Measurements from ENCODE around the gene NR2E1. TPM values are rescaled to one million over a fixed set of nuclear protein-coding genes. Genes with fewer than 3 reads are reported as not detected.

The NR2E1 gene
- polyA plus RNA-seq, 1 of the 3 experiments (the other 2 are of a cell fraction), result not detected

GRCh38 chr6:108169464-108170331 lies 3.9 kb downstream of the NR2E1 start:
- no peak for TF ChIP-seq MEF2A (IDR thresholded peaks at IDR 0.05; ENCODE audit: borderline replicate concordance, low read depth)
- no peak for TF ChIP-seq RAD21 (IDR thresholded peaks at IDR 0.05; ENCODE audit: low read length)
- TF ChIP-seq GATA2 (CRISPR knock-in tag; IDR thresholded peaks at IDR 0.05), result no peak
- no peak for TF ChIP-seq YY1 (IDR thresholded peaks at IDR 0.05; ENCODE audit: low read depth)
- TF ChIP-seq JUND (IDR thresholded peaks at IDR 0.05), result no peak
- TF ChIP-seq RCOR1 (IDR thresholded peaks at IDR 0.05; ENCODE audit: low read length), result no peak
- Histone ChIP-seq H3K4me3 (ENCODE audit: low read depth in 2 of 2, low read length in 1 of 2) (no peak overlapping the region), H3K9ac (no peak overlapping the region), H4K20me1 (ENCODE audit: insufficient read depth) (no peaks in the 10 kb centered on the region), H3K4me2 (no peak overlapping the region), H3K36me3 (replicated peaks in 1 of 2; ENCODE audit: control insufficient read depth in 1 of 2, insufficient read depth in 2 of 2, low read length in 1 of 2) (no peaks in the 10 kb centered on the region), H3K9me3 (no peaks in the 10 kb centered on the region), H3K9me2 (no peaks in the 10 kb centered on the region), H3K79me2 (ENCODE audit: insufficient read depth) (no peaks in the 10 kb centered on the region), H3K27me3 (ENCODE audit: insufficient read depth) (peaks cover 25% of the 10 kb centered on the region), H2AFZ (ENCODE audit: low read depth) (no peak overlapping the region), H3F3A (replicated peaks; ENCODE audit: insufficient read depth) (no peaks in the 10 kb centered on the region), H3K27ac (ENCODE audit: low read depth in 2 of 2, low read length in 1 of 2) (no peak overlapping the region), H3K4me1 (ENCODE audit: control insufficient read depth in 1 of 2, insufficient read depth in 2 of 2, low read depth in 1 of 2, low read length in 1 of 2) (peaks cover 0 to 15% of the 10 kb centered on the region in 2 experiments; a peak in 1 of 4 replicates)
- CTCF ChIA-PET, result interaction anchor here (1.4 to 2.5 kb wide), 2 partner anchors 10 to 13 kb away, joined by 4 to 11 read pairs; no protein-coding TSS in a partner anchor
- 81% methylated on average over 52 of the region's 55 CpGs for WGBS (ENCODE audit: low lambda C conversion rate)
- no peak for DNase-seq
- POLR2A ChIA-PET, result no interaction called here

DNA sequence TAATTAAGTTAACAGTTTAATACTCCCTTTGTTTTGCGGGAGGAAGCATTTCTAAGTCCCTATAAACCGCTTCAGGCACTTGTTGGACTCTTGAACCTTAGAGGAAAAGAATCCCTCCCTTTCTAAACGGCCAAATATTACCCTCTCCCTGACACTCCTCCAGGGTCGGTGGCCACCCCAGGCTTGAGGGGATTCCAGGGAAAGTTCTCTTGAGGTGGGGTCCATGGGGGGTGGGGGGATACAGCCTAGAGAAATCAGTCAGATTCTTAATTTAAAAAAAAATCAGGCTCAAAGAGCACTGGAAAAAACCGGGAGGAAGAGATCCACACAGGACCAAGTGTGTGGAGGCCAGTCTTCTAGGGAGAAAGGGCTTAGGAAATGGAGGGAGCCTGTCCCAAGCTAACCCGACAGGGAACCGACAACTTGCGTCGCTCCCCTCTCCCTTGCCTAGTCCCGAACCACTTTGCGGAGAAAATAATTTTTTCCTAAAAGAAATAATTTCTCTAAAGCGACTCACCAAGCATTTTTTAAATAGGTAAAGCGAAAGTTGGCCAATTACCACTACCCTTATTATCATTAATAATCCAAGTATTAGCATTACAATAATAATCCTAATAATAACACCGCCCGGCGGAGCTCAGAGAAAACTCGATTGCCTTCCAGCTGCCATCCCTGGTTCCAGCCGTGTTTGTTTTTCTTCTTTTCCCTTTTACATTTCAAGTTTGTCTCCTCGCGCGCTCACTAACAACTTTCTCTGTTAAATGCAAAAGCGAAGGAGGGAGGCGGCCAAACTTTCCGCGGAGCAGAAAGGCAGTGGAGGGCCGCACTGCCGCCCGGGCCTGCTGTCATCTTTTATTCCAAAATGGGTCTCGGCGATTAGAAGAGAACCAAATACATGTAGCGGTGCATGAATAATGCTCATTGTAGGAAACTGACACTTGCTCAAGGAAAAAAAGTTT lies 4.8 kb downstream of the NR2E1 start:
- Histone ChIP-seq H3K9me2 (no peaks in the 10 kb centered on the region), H3K9me3 (no peaks in the 10 kb centered on the region), H3K4me1 (ENCODE audit: control insufficient read depth in 1 of 2, insufficient read depth in 2 of 2, low read depth in 1 of 2, low read length in 1 of 2) (peaks cover 0 to 7% of the 10 kb centered on the region in 2 experiments; a peak in 1 of 4 replicates), H3K36me3 (replicated peaks in 1 of 2; ENCODE audit: control insufficient read depth in 1 of 2, insufficient read depth in 2 of 2, low read length in 1 of 2) (no peaks in the 10 kb centered on the region), H4K20me1 (ENCODE audit: insufficient read depth) (no peaks in the 10 kb centered on the region), H3F3A (replicated peaks; ENCODE audit: insufficient read depth) (no peaks in the 10 kb centered on the region), H2AFZ (ENCODE audit: low read depth) (no peak overlapping the region), H3K9ac (no peak overlapping the region), H3K4me2 (no peak overlapping the region), H3K27me3 (ENCODE audit: insufficient read depth) (peaks cover 16% of the 10 kb centered on the region; the same call in 1 of the 2 replicates), H3K27ac (ENCODE audit: low read depth in 2 of 2, low read length in 1 of 2) (no peak overlapping the region), H3K79me2 (ENCODE audit: insufficient read depth) (no peaks in the 10 kb centered on the region), H3K4me3 (ENCODE audit: low read depth in 2 of 2, low read length in 1 of 2) (no peak overlapping the region)
- TF ChIP-seq, protein P1, sequence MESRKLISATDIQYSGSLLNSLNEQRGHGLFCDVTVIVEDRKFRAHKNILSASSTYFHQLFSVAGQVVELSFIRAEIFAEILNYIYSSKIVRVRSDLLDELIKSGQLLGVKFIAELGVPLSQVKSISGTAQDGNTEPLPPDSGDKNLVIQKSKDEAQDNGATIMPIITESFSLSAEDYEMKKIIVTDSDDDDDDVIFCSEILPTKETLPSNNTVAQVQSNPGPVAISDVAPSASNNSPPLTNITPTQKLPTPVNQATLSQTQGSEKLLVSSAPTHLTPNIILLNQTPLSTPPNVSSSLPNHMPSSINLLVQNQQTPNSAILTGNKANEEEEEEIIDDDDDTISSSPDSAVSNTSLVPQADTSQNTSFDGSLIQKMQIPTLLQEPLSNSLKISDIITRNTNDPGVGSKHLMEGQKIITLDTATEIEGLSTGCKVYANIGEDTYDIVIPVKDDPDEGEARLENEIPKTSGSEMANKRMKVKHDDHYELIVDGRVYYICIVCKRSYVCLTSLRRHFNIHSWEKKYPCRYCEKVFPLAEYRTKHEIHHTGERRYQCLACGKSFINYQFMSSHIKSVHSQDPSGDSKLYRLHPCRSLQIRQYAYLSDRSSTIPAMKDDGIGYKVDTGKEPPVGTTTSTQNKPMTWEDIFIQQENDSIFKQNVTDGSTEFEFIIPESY (IDR thresholded peaks at IDR 0.05; ENCODE audit: borderline replicate concordance, low read depth), result no peak
- TF ChIP-seq EZH2phosphoT487 (IDR thresholded peaks at IDR 0.05; ENCODE audit: borderline replicate concordance, low read depth) (no peak), NFIC (IDR thresholded peaks at IDR 0.05; ENCODE audit: borderline replicate concordance) (no peak), POLR2AphosphoS5 (IDR thresholded peaks at IDR 0.05; ENCODE audit: low read depth, low read length) (no peak), MAX (IDR thresholded peaks at IDR 0.05; ENCODE audit: low read depth) (no peak), TAF1 (IDR thresholded peaks at IDR 0.05; ENCODE audit: borderline replicate concordance, low read depth, low read length) (no peak), GABPA (IDR thresholded peaks at IDR 0.05; ENCODE audit: low read depth) (no peak), EP300 (IDR thresholded peaks at IDR 0.05; ENCODE audit: borderline replicate concordance in 1 of 2, low read depth in 1 of 2, low read length in 1 of 2) (no peak), MXI1 (IDR thresholded peaks at IDR 0.05; ENCODE audit: low read depth, low read length) (no peak), SIN3A (IDR thresholded peaks at IDR 0.05; ENCODE audit: borderline replicate concordance, low read depth, low read length) (no peak), FOSL2 (IDR thresholded peaks at IDR 0.05; ENCODE audit: borderline replicate concordance, low read depth) (no peak), YY1 (IDR thresholded peaks at IDR 0.05; ENCODE audit: low read depth) (no peak), ELF1 (IDR thresholded peaks at IDR 0.05) (no peak), RFX5 (IDR thresholded peaks at IDR 0.05; ENCODE audit: low read length) (no peak), TCF12 (IDR thresholded peaks at IDR 0.05) (no peak)
- TF ChIP-seq, protein P2, sequence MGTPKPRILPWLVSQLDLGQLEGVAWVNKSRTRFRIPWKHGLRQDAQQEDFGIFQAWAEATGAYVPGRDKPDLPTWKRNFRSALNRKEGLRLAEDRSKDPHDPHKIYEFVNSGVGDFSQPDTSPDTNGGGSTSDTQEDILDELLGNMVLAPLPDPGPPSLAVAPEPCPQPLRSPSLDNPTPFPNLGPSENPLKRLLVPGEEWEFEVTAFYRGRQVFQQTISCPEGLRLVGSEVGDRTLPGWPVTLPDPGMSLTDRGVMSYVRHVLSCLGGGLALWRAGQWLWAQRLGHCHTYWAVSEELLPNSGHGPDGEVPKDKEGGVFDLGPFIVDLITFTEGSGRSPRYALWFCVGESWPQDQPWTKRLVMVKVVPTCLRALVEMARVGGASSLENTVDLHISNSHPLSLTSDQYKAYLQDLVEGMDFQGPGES (IDR thresholded peaks at IDR 0.05; ENCODE audit: low read depth, low read length), result no peak
- TF ChIP-seq, protein P3, sequence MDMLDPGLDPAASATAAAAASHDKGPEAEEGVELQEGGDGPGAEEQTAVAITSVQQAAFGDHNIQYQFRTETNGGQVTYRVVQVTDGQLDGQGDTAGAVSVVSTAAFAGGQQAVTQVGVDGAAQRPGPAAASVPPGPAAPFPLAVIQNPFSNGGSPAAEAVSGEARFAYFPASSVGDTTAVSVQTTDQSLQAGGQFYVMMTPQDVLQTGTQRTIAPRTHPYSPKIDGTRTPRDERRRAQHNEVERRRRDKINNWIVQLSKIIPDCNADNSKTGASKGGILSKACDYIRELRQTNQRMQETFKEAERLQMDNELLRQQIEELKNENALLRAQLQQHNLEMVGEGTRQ (IDR thresholded peaks at IDR 0.05; ENCODE audit: borderline replicate concordance, low read depth, low read length), result no peak
- DNase-seq, result no peak
- 89% methylated on average over 31 of the region's 31 CpGs for WGBS (ENCODE audit: low lambda C conversion rate)
- POLR2A ChIA-PET, result no interaction called here
- CTCF ChIA-PET, result interaction anchor here (2.5 kb wide), 1 partner anchor 9 kb away, joined by 11 read pairs; no protein-coding TSS in a partner anchor
